A549 treated with Mapracorat at 1 μM for 4 hours (cell line): ENCODE results near the gene TMED6. TPM values are rescaled to one million over a fixed set of nuclear protein-coding genes. Genes with fewer than 3 reads are reported as not detected.

Experiments used
- total RNA-seq: library from RNA; stranded (reverse); fragments of 200-300 nt; extraction: Qiagen RNA extraction; gene quantifications from 5 replicates; pipeline ENCODE4 v1.2.3, GENCODE V29; 2022

TMED6 gene
- total RNA-seq, result not detected in 5 replicates

GRCh38 chr16:69351309-69352027 is at the start of gene TMED6:
TMED6 (minus strand) TSS chr16:69351786; CDS start chr16:69351753, 33 bp downstream.

GRCh38 chr16:69339289-69340094 is 12.1 kb downstream of the TMED6 start, which contains the start of the genes COG8 and NIP7:
COG8 (minus strand) TSS chr16:69339564; CDS start chr16:69339552, 12 bp downstream.
NIP7 (plus strand) TSS chr16:69339772; CDS start chr16:69339830, 58 bp downstream.

GRCh38 chr16:69330286-69331109 is 21.1 kb downstream of the TMED6 start, which contains the start of gene PDF:
PDF (minus strand) TSS chr16:69330588; CDS start chr16:69330570, 18 bp downstream.

GRCh38 chr16:69310653-69311532 is 40.7 kb downstream of the TMED6 start, which contains the start of gene VPS4A:
VPS4A (plus strand) TSS chr16:69311350; CDS start chr16:69311512, 162 bp downstream.

Other genes starting within 250 kb of the TMED6 start
- 38.4 to 52.3 TPM (median 45.9 TPM) in 5 replicates for gene HAS3, start 246.1 kb downstream of the TMED6 start, total RNA-seq
- 108 to 127 TPM (median 126 TPM) in 5 replicates for gene CHTF8, start 219.2 kb downstream of the TMED6 start, total RNA-seq
- gene UTP4, start 219.1 kb downstream of the TMED6 start, total RNA-seq, result 80.2 to 88.1 TPM (median 81.7 TPM) in 5 replicates
- 6.5 to 9.8 TPM (median 7.4 TPM) in 5 replicates for gene SNTB2, start 164.6 kb downstream of the TMED6 start, total RNA-seq
- 30.5 to 32.2 TPM (median 31.7 TPM) in 5 replicates for gene VPS4A, start 40.4 kb downstream of the TMED6 start, total RNA-seq
- 20.4 to 40.7 TPM (median 39.0 TPM) in 5 replicates for gene PDF, start 21.2 kb downstream of the TMED6 start, total RNA-seq
- gene COG8, start 12.2 kb downstream of the TMED6 start, total RNA-seq, result 18.7 to 26.1 TPM (median 25.7 TPM) in 5 replicates
- 51.1 to 64.9 TPM (median 55.8 TPM) in 5 replicates for gene NIP7, start 12.0 kb downstream of the TMED6 start, total RNA-seq
- gene TERF2, start 34.2 kb upstream of the TMED6 start, total RNA-seq, result 22.4 to 24.9 TPM (median 23.4 TPM) in 5 replicates
- 196 to 229 TPM (median 205 TPM) in 5 replicates for gene CYB5B, start 72.8 kb upstream of the TMED6 start, total RNA-seq
- gene NFAT5, start 214.2 kb upstream of the TMED6 start, total RNA-seq, result 4.0 to 7.1 TPM (median 5.7 TPM) in 5 replicates